GM18868 (cell line): ENCODE data around the gene CHST4.
"Not testable (repeated sequence)": the region's sequence is repeated elsewhere in the genome, so short reads cannot be mapped to it uniquely, and the experiment has no call there.

ENCODE experiments used
- ATAC-seq: cut with Tn5 transposase; IDR thresholded peaks from one replicate; pipeline ENCODE4 v1.9.1; 2021; ENCODE audit warnings: mild to moderate bottlenecking, moderate library complexity; ENCODE audit not compliant: unreplicated experiment

CHST4 gene

GRCh38 chr16:71526111-71526631, at the start of gene CHST4:
CHST4 (plus strand) TSS chr16:71526426; CDS start chr16:71536678, 10,252 bp downstream.
- ATAC-seq, result no peak

GRCh38 chr16:71476457-71477124, 49.6 kb upstream of the CHST4 start:
- ATAC-seq, result no peak

GRCh38 chr16:71479420-71479819, 46.8 kb upstream of the CHST4 start:
- ATAC-seq, result no peak

- ATAC-seq, result no peak
Observed at GRCh38 chr16:71480956-71481355, 45.3 kb upstream of the CHST4 start.

GRCh38 chr16:71482569-71482968, 43.7 kb upstream of the CHST4 start:
- no peak for ATAC-seq

GRCh38 chr16:71484006-71484893, 42.0 kb upstream of the CHST4 start:
- ATAC-seq, result peak; percentile 88

- ATAC-seq, result no peak
Observed at GRCh38 chr16:71489122-71489521, 37.1 kb upstream of the CHST4 start, which contains the start of gene ZNF19. ZNF19 (minus strand) TSS chr16:71489324; CDS start chr16:71482114, 7,210 bp downstream.

- no peak for ATAC-seq
Observed at GRCh38 chr16:71490361-71490760, 35.9 kb upstream of the CHST4 start.

GRCh38 chr16:71491054-71491453, 35.2 kb upstream of the CHST4 start:
- ATAC-seq, result no peak

- no peak for ATAC-seq
Observed at GRCh38 chr16:71492786-71493185, 33.4 kb upstream of the CHST4 start.

GRCh38 chr16:71493213-71493612, 33.0 kb upstream of the CHST4 start:
- ATAC-seq, result no peak

GRCh38 chr16:71498031-71498430, 28.2 kb upstream of the CHST4 start:
- no peak for ATAC-seq

GRCh38 chr16:71499775-71500364, 26.4 kb upstream of the CHST4 start:
- ATAC-seq, result peak; percentile 59

- no peak for ATAC-seq
Observed at GRCh38 chr16:71500964-71501363, 25.3 kb upstream of the CHST4 start.

- ATAC-seq, result no peak
Observed at GRCh38 chr16:71501547-71501946, 24.7 kb upstream of the CHST4 start.

- not testable (repeated sequence) for ATAC-seq
Observed at GRCh38 chr16:71504051-71504450, 22.2 kb upstream of the CHST4 start.

GRCh38 chr16:71504901-71505300, 21.3 kb upstream of the CHST4 start:
- no peak for ATAC-seq

GRCh38 chr16:71507061-71507460, 19.2 kb upstream of the CHST4 start:
- no peak for ATAC-seq

- no peak for ATAC-seq
Observed at GRCh38 chr16:71513302-71513701, 12.9 kb upstream of the CHST4 start.

GRCh38 chr16:71514476-71514875, 11.8 kb upstream of the CHST4 start:
- no peak for ATAC-seq

GRCh38 chr16:71515026-71515425, 11.2 kb upstream of the CHST4 start:
- ATAC-seq, result no peak
